Ovary (tissue), 3 donors: Measurements from ENCODE around the gene ABL2.

Experiments used
- POLR2A ChIP-seq: fragments of 450-650 bp; IDR thresholded peaks from one replicate; pipeline ENCODE4 v1.6.1; 2017; ENCODE audit warnings: antibody characterized with exemption, mild to moderate bottlenecking, moderate library complexity
- TF ChIP-seq, protein P1 (sequence below), 3 donors: fragments of 450-650 bp in 2 of 3; fragments of 200-600 bp in 1 of 3; IDR thresholded peaks; one replicate each; pipeline versions ENCODE4 v1.5.1 to v1.8.0; 2016 to 2022; ENCODE audit warnings: antibody characterized with exemption in 3 of 3, mild to moderate bottlenecking in 1 of 3
- donor health status: DM: no; HTN: no; CAD: no.

DNA sequence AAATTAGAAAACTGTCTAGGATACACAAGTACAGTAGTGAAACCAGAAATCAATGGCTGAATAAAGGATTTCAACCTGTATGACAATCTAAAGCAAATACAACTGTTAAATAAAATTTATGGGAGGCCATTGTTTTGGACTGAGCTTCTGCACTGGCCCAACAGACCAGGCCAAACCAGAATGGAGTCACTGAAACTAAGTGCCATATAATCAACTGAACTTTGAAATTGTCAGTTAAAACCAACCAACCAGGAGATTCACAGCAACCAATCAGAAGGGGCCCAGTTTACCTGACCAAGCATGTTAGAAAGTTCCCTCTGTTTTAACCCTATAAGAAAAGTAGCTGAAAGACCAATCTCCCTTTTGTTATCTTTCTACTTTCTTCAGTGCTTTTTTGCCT lies 33.6 kb upstream of the ABL2 start:
- no peak for TF ChIP-seq POLR2A
- TF ChIP-seq, protein P1, sequence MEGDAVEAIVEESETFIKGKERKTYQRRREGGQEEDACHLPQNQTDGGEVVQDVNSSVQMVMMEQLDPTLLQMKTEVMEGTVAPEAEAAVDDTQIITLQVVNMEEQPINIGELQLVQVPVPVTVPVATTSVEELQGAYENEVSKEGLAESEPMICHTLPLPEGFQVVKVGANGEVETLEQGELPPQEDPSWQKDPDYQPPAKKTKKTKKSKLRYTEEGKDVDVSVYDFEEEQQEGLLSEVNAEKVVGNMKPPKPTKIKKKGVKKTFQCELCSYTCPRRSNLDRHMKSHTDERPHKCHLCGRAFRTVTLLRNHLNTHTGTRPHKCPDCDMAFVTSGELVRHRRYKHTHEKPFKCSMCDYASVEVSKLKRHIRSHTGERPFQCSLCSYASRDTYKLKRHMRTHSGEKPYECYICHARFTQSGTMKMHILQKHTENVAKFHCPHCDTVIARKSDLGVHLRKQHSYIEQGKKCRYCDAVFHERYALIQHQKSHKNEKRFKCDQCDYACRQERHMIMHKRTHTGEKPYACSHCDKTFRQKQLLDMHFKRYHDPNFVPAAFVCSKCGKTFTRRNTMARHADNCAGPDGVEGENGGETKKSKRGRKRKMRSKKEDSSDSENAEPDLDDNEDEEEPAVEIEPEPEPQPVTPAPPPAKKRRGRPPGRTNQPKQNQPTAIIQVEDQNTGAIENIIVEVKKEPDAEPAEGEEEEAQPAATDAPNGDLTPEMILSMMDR (IDR thresholded peaks at IDR 0.05): no peak
